Esophagus muscularis mucosa (tissue), 4 donors: ENCODE data around the gene WDR89. TPM values are rescaled to one million over a fixed set of nuclear protein-coding genes. Genes with fewer than 3 reads are reported as not detected.

ENCODE experiments used
- DNase-seq: peaks from one replicate; pipeline ENCODE4 v3.0.0-alpha.2; 2017; ENCODE audit errors: extremely low spot score
- H3K27ac ChIP-seq, 4 donors: fragments of 200-600 bp; sonication (generic); replicated peaks in 1 of 4; 1 replicate in 3 of 4; 2 replicates in 1 of 4; pipeline ENCODE4 v1.5.1; 2016 to 2019; ENCODE audit warnings: mild to moderate bottlenecking in 1 of 4
- H3K27me3 ChIP-seq, 4 donors: fragments of 200-600 bp; sonication (generic); one replicate each; pipeline versions ENCODE4 v1.5.1 to v1.6.0; 2016 to 2019
- H3K36me3 ChIP-seq, 4 donors: fragments of 200-600 bp; sonication (generic); one replicate each; pipeline ENCODE4 v1.5.1; 2016 to 2019
- H3K4me1 ChIP-seq, 4 donors: fragments of 200-600 bp; sonication (generic); one replicate each; pipeline ENCODE4 v1.5.1; 2016 to 2019
- H3K4me3 ChIP-seq, 4 donors: fragments of 200-600 bp; sonication (generic); 1 replicate in 2 of 4; 2 replicates in 2 of 4; pipeline ENCODE4 v1.5.1; 2016 to 2019; ENCODE audit warnings: mild to moderate bottlenecking in 4 of 4, moderate library complexity in 1 of 4
- H3K9me3 ChIP-seq, 4 donors: fragments of 200-600 bp; sonication (generic); 1 replicate in 3 of 4; 2 replicates in 1 of 4; pipeline ENCODE4 v1.5.1; 2016 to 2019
- CTCF ChIP-seq, 3 experiments: fragments of 200-600 bp in 2 of 3; fragments of 450-650 bp in 1 of 3; sonication (generic) in 2 of 3; IDR thresholded peaks; one replicate each; pipeline ENCODE4 v1.5.1; 2017 to 2019; ENCODE audit warnings: antibody characterized with exemption in 3 of 3, mild to moderate bottlenecking in 2 of 3, moderate library complexity in 1 of 3
- EP300 ChIP-seq: sonication (generic); formaldehyde crosslinking; IDR thresholded peaks from one replicate; pipeline ENCODE4 v1.6.1; 2017; ENCODE audit warnings: antibody characterized with exemption
- POLR2A ChIP-seq: fragments of 450-650 bp; IDR thresholded peaks from one replicate; pipeline ENCODE4 v1.6.1; 2017; ENCODE audit warnings: antibody characterized with exemption, moderate library complexity, mild to moderate bottlenecking, low read depth
- POLR2AphosphoS5 ChIP-seq, 2 donors: sonication (generic); formaldehyde crosslinking; IDR thresholded peaks; one replicate each; pipeline ENCODE4 v1.6.1; 2017; ENCODE audit warnings: antibody characterized with exemption in 2 of 2
- WGBS: methylation state at CpG from one replicate; pipeline ENCODE4 v1.1.5; 2018; 5-methylcytosine and 5-hydroxymethylcytosine counted together
- intact Hi-C: fragments of 100-400 bp; cut with DNase I; formaldehyde crosslinking; loops from one replicate; pipeline ENCODE4 v1.15.1; 2023
- total RNA-seq, 4 donors: library from RNA; depleted of rRNA; stranded (reverse); fragments of >200 nt; gene quantifications; one replicate each; pipeline versions ENCODE4 v1.1.0 to v1.2.1, GENCODE V29; 2016

Gene WDR89
- total RNA-seq, 4 donors from 2014 or later = 4.5 to 9.6 (median 6.9) TPM

GRCh38 chr14:63654936-63655335, 13.3 kb upstream of the WDR89 start:
- TF ChIP-seq EP300 = no peak
- no peak for TF ChIP-seq POLR2A
- no peak for TF ChIP-seq POLR2AphosphoS5 (IDR thresholded peaks at IDR 0.05)
- no peak for TF ChIP-seq CTCF (IDR thresholded peaks at IDR 0.05)
- Histone ChIP-seq H3K27ac (no peak overlapping the region), H3K9me3 (no peaks in the 10 kb centered on the region), H3K4me1 (no peaks in the 10 kb centered on the region), H3K36me3 (peaks cover 0 to 6% (median 0%) of the 10 kb centered on the region in 4 donors), H3K27me3 (no peaks in the 10 kb centered on the region), H3K4me3 (no peak overlapping the region)
- intact Hi-C loops = no loop called here
- WGBS = 75% methylated on average over 2 of the region's 2 CpGs
- no peak for DNase-seq

DNA sequence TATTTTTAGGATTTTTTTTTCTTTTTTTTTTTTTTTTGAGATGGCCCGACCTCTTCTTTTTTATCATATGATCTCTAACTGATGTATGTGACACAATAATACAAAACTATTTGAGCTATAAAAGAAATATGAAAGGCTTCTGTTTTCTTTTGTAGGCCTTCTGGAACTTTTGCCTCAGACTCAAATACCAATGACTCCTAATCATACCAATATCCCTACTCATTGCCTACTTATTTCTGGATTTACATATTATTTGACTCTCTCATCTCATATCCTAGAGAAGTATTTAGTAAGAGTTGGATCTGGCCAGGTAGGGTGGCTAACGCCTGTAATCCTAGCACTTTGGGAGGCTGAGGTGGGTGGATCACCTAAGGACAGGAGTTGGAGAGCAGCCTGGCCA, 12.7 kb upstream of the WDR89 start:
- no peak for TF ChIP-seq EP300
- no peak for TF ChIP-seq CTCF (IDR thresholded peaks at IDR 0.05)
- TF ChIP-seq POLR2A = no peak
- TF ChIP-seq POLR2AphosphoS5 (IDR thresholded peaks at IDR 0.05) = no peak
- WGBS = 97% methylated on average over 2 of the region's 2 CpGs
- no peak for DNase-seq
- intact Hi-C loops = no loop called here
- Histone ChIP-seq H3K4me3 (no peak overlapping the region), H3K4me1 (no peaks in the 10 kb centered on the region), H3K36me3 (peaks cover 0 to 6% (median 0%) of the 10 kb centered on the region in 4 donors), H3K27ac (no peak overlapping the region), H3K9me3 (no peaks in the 10 kb centered on the region), H3K27me3 (no peaks in the 10 kb centered on the region)

DNA sequence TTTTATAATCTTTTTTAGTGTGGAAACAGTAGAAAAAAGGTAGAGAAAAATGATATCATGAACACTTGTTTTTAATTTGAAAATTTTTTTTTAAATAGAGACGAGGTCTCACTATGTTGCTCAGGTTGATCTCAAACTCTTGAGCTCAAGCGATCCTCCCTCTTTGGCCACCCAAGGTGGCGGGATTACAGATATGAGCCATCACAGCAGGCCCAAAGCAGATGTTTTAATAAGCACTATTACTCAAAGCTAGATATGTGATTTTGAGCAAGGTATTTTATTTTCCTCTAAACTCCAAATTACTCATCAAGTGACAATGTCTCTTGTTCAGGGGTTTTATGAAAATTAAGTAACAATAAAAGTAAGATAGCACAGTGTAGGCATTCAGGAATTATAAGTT, 10.7 kb upstream of the WDR89 start:
- no peaks in the 10 kb centered on the region for H3K9me3 ChIP-seq
- no peak overlapping the region for H3K27ac ChIP-seq
- H3K36me3 ChIP-seq = peaks cover 0 to 6% (median 0%) of the 10 kb centered on the region in 4 donors
- WGBS = 95% methylated on average over 3 of the region's 3 CpGs
- DNase-seq = no peak
- H3K27me3 ChIP-seq = no peaks in the 10 kb centered on the region
- TF ChIP-seq EP300 (no peak), CTCF (IDR thresholded peaks at IDR 0.05) (no peak), POLR2A (no peak), POLR2AphosphoS5 (IDR thresholded peaks at IDR 0.05) (no peak)
- H3K4me1 ChIP-seq = no peaks in the 10 kb centered on the region
- intact Hi-C loops = no loop called here
- H3K4me3 ChIP-seq = no peak overlapping the region

GRCh38 chr14:63650256-63650952, 8.7 kb upstream of the WDR89 start:
- Histone ChIP-seq H3K27me3 (no peaks in the 10 kb centered on the region), H3K36me3 (peaks cover 0 to 6% (median 0%) of the 10 kb centered on the region in 4 donors), H3K27ac (no peak overlapping the region), H3K4me1 (no peaks in the 10 kb centered on the region), H3K9me3 (no peaks in the 10 kb centered on the region), H3K4me3 (no peak overlapping the region)
- intact Hi-C loops = no loop called here
- WGBS = 98% methylated on average over 3 of the region's 3 CpGs
- no peak for DNase-seq
- TF ChIP-seq POLR2A (no peak), CTCF (IDR thresholded peaks at IDR 0.05) (no peak), EP300 (no peak), POLR2AphosphoS5 (IDR thresholded peaks at IDR 0.05) (no peak)
